ENCODE data around the gene ADGRG4. TPM values are rescaled to one million over a fixed set of nuclear protein-coding genes. Genes with fewer than 3 reads are reported as not detected.

Gene ADGRG4
- total RNA-seq, 2 donors from 2014 or later, result not detected

DNA sequence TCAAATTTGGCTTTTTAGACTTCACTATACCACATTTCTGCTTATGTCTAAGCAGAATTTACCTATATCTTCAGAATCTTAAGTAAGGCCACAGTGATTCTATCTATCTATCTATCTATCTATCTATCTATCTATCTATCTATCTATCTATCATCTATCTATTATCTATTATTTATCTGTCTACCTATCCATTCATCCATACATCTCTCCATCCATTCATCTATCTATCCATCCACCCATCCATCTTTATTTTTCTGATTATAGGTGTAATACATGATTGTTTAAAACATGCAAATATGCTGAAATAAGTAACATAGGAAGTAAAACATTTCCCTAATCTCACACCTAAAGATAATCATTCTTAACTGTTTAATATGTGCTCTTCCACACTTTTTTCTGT, 18.8 kb downstream of the ADGRG4 start:
- ATAC-seq (no peak), DNase-seq (no peak)
- H3K4me1 ChIP-seq, result no peaks in the 10 kb centered on the region
- TF ChIP-seq POLR2A (IDR thresholded peaks at IDR 0.05), result no peak
- TF ChIP-seq, protein P1, sequence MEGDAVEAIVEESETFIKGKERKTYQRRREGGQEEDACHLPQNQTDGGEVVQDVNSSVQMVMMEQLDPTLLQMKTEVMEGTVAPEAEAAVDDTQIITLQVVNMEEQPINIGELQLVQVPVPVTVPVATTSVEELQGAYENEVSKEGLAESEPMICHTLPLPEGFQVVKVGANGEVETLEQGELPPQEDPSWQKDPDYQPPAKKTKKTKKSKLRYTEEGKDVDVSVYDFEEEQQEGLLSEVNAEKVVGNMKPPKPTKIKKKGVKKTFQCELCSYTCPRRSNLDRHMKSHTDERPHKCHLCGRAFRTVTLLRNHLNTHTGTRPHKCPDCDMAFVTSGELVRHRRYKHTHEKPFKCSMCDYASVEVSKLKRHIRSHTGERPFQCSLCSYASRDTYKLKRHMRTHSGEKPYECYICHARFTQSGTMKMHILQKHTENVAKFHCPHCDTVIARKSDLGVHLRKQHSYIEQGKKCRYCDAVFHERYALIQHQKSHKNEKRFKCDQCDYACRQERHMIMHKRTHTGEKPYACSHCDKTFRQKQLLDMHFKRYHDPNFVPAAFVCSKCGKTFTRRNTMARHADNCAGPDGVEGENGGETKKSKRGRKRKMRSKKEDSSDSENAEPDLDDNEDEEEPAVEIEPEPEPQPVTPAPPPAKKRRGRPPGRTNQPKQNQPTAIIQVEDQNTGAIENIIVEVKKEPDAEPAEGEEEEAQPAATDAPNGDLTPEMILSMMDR (IDR thresholded peaks at IDR 0.05), result no peak
- H3K36me3 ChIP-seq (replicated peaks in 1 of 2; ENCODE audit: insufficient read depth in 1 of 2, low read depth in 2 of 2), result no peaks in the 10 kb centered on the region
- H3K4me3 ChIP-seq, result no peak overlapping the region
- intact Hi-C loops (cut with DNase I), result no loop called here
- H3K27me3 ChIP-seq, result no peaks in the 10 kb centered on the region
- H3K9me3 ChIP-seq, result no peaks in the 10 kb centered on the region
- no peak overlapping the region for H3K27ac ChIP-seq

DNA sequence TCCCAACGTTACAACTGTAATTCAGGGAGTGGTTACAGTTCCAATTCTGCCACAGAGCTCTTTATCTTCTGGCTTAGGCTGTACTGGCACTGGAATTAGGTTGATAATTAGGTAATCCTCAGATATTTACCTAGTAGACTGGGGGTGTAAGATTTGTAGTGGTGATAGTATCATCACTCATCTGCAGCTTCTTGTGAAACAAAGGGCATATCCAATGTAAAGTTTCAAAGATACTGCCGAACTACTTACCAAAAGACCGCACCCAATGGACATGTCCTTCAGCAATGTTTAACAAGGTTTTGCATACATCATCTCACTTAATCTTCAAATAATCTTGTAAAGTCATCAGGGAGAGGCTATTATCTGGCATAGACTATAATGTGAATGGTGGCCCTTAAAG, 20.8 kb downstream of the ADGRG4 start:
- TF ChIP-seq, protein P1 (IDR thresholded peaks at IDR 0.05), result no peak
- TF ChIP-seq POLR2A (IDR thresholded peaks at IDR 0.05), result no peak
- no peak overlapping the region for H3K27ac ChIP-seq
- intact Hi-C loops (cut with DNase I), result no loop called here
- H3K4me3 ChIP-seq, result no peak overlapping the region
- H3K9me3 ChIP-seq, result no peaks in the 10 kb centered on the region
- no peaks in the 10 kb centered on the region for H3K27me3 ChIP-seq
- WGBS, 2 donors, result 60 to 78% methylated on average over 3 of the region's 3 CpGs
- no peak for ATAC-seq
- H3K36me3 ChIP-seq (replicated peaks in 1 of 2; ENCODE audit: insufficient read depth in 1 of 2, low read depth in 2 of 2), result no peaks in the 10 kb centered on the region
- H3K4me1 ChIP-seq, result no peaks in the 10 kb centered on the region
- no peak for DNase-seq

DNA sequence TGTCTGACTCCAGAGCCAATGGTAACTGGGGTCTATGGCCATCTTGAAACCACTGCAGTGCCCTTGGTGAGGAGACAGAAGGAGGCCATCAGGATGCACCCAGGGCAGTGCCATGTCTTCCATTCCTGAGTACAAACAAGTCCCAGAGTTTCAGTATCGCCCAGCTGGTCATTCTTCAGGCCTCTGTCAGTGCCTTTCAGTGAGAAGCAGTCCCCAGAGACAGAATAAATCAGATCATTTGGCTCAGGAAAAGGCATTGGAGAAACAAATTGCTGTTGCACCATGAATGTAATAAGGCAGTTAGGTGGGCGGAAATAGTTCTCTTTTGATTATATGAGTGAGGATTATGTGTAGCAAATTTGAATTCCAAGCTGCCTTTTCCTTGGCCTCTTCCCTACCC, 21.3 kb downstream of the ADGRG4 start:
- ATAC-seq (no peak), DNase-seq (no peak)
- WGBS, 2 donors, result 52 to 67% methylated on average over 1 to 2 of the region's 2 CpGs
- TF ChIP-seq, protein P1 (IDR thresholded peaks at IDR 0.05), result no peak
- no peak for TF ChIP-seq POLR2A (IDR thresholded peaks at IDR 0.05)
- intact Hi-C loops (cut with DNase I), result no loop called here
- H3K4me3 ChIP-seq, result no peak overlapping the region
- H3K4me1 ChIP-seq, result no peaks in the 10 kb centered on the region
- H3K36me3 ChIP-seq (replicated peaks in 1 of 2; ENCODE audit: insufficient read depth in 1 of 2, low read depth in 2 of 2), result no peaks in the 10 kb centered on the region
- no peaks in the 10 kb centered on the region for H3K27me3 ChIP-seq
- H3K27ac ChIP-seq, result no peak overlapping the region
- no peaks in the 10 kb centered on the region for H3K9me3 ChIP-seq

DNA sequence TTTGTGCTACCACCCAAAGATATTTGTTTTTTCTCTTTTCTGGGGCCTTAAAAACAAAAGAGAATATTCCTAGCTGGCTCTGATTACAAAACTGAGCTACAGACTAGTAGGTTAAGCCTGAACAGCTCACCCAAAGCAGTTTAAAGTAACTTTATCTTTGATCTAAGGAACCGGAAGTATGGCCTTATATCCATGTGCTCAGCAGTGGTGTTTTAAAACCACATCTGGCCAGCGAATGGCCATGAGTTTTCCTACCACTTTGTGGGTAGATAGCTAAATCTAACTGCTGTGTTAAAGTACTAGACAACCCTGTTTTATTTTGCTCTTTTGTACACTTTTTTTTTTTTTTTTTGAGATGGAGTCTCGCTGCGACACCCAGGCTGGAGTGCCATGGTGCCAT, 24.6 kb downstream of the ADGRG4 start:
- no peak for ATAC-seq
- intact Hi-C loops (cut with DNase I), result no loop called here
- WGBS, 2 donors, result 72 to 82% methylated on average over 3 to 4 of the region's 4 CpGs

DNA sequence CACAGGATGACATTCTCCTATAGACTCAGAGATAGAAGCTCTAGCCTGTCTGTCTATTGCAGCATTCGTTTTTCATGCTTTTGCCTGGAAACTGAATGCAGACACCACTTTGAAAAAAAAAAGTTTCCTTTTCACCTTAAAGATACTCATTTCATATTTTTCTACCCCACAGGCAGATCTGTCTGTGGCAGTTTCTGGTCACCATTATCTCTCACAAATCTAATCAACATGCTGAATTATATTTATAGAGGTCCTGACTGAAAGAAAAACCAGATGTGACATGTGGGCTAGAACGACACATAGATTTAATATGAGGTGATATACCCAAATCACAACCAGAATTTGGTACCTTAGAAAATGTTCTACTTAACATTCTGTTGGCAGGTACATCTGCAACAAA, 28.2 kb downstream of the ADGRG4 start:
- Histone ChIP-seq H3K9me3 (no peaks in the 10 kb centered on the region), H3K27me3 (no peaks in the 10 kb centered on the region), H3K36me3 (replicated peaks in 1 of 2; ENCODE audit: insufficient read depth in 1 of 2, low read depth in 2 of 2) (no peaks in the 10 kb centered on the region), H3K4me1 (no peaks in the 10 kb centered on the region), H3K4me3 (no peak overlapping the region), H3K27ac (no peak overlapping the region)
- intact Hi-C loops (cut with DNase I), result no loop called here
- no peak for DNase-seq
- TF ChIP-seq POLR2A (IDR thresholded peaks at IDR 0.05), result no peak
- TF ChIP-seq, protein P1 (IDR thresholded peaks at IDR 0.05), result no peak
- no peak for ATAC-seq
- WGBS, 2 donors, result 23 to 28% methylated on average over 2 of the region's 2 CpGs

More for the DNA sequence above, 24.6 kb downstream of the ADGRG4 start:
- no peaks in the 10 kb centered on the region for H3K27me3 ChIP-seq
- H3K36me3 ChIP-seq (replicated peaks in 1 of 2; ENCODE audit: insufficient read depth in 1 of 2, low read depth in 2 of 2), result no peaks in the 10 kb centered on the region
- no peaks in the 10 kb centered on the region for H3K9me3 ChIP-seq
- no peak overlapping the region for H3K27ac ChIP-seq
- no peak for DNase-seq
- no peak overlapping the region for H3K4me3 ChIP-seq
- no peaks in the 10 kb centered on the region for H3K4me1 ChIP-seq
- TF ChIP-seq, protein P1 (IDR thresholded peaks at IDR 0.05), result no peak
- TF ChIP-seq POLR2A (IDR thresholded peaks at IDR 0.05), result no peak
